Measurements from ENCODE around the gene TCP1.
"Not testable (repeated sequence)": the region's sequence is repeated elsewhere in the genome, so short reads cannot be mapped to it uniquely, and the experiment has no call there.

The TCP1 gene

DNA sequence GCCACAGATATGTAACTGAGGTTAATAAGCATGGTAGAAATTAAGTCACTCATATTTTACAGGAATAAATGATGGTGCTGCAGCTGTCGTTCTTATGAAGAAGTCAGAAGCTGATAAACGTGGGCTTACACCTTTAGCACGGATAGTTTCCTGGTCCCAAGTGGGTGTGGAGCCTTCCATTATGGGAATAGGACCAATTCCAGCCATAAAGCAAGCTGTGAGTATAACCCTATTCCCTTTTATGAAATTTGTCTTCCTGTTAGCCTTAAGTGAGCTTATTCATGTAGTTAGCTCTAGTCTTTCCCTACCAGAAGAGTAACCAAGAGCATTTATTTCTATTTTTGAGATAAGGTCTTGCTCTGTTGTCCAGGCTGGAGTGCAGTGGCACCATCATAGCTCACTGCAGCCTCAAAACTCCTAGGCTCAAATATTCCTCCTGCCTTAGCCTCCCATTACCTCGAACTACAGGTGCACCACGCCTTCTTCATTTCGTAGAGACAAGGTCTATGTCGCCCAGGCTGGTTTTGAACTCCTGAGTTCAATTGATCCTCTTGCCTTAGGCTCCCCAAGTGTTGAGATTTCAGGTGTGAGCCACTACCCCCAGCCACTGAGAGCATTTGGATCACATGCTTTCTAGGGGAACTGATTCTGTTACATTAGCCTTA is 12.0 kb downstream of the TCP1 start:
- no peak for DNase-seq (ENCODE audit: low read depth in 3 of 3)

DNA sequence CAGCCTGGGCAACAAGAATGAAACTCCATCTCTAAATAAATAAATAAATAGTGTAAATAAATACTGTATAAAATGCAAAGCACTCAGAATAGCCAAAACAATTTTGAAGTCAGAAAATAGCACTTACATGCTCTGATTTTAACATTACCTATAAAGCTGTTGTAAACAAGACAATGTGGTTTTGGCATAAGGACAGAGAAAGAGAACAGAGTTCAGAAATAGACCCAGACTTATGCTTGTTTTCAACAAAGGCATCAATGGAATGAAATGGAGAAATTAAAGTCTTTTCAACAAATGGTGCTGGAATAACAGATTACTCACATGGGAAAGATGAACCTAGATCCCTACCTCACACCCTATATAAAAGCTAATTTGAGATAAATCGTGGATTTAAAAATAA is 17.2 kb downstream of the TCP1 start:
- DNase-seq (ENCODE audit: low read depth in 3 of 3) = no peak

DNA sequence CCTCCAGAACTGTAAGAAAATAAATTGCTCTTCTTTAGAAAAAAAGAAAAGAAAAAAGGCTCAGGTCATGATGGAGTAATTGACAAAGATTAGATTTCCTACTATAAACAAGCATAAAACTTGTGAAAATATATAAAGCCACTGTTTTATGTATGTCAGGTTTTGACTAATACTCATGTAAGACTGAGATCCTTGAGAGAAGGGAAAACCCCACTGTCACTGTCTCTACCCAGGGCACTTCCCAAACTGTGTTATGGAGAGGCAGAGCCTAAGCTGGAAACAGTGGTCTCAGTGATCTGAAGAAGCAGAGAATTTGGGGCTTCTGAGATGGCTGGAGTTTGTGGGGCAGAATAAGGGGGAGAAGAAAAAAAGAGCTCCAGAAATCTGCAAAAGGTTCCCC is 19.9 kb downstream of the TCP1 start:
- no peak for DNase-seq (ENCODE audit: low read depth in 3 of 3)

DNA sequence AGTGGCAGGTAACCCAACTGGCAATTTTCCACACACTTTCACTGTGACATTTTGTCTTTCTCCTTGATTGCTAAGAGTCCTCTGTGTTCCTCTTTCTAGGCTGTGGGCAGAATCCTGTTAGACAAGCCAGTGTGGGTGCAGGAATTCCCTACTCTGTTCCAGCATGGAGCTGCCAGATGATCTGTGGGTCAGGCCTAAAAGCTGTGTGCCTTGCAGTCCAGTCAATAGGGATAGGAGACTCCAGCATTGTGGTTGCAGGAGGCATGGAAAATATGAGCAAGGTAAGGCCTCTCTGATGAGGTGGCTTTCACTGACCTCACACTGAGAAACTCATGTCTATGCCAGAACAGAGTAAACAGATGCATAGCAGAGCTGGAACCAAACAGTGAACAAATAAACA is 22.5 kb downstream of the TCP1 start:
- DNase-seq (ENCODE audit: low read depth in 3 of 3) = no peak

DNA sequence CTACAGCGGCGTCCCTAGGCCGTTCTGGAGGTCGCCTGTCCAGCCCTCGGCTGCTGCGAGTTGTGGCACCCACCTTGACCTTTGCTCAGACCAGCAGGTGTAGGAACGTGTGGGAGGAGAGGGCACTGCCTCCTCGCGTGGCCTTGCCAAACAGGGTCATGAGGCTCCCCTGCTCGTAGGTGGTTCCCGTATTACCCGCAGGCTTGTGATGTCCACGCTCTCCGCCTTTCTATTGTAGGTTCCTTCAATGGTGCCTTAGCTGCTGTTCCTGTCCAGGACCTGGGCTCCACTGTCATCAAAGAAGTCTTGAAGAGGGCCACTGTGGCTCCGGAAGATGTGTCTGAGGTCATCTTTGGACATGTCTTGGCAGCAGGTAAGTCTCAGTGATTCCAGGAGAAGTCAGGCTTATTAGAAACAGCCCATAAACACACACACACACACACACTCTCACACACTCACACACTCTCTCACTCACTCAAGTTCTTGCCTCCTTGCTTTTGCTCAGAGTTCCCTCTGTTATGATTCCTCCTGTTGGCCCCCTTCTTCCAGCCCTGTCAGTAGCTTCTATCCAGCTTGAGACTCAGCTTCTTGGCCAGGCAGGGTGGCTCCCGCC is 26.6 kb downstream of the TCP1 start:
- no peak for DNase-seq (ENCODE audit: low read depth in 3 of 3)

DNA sequence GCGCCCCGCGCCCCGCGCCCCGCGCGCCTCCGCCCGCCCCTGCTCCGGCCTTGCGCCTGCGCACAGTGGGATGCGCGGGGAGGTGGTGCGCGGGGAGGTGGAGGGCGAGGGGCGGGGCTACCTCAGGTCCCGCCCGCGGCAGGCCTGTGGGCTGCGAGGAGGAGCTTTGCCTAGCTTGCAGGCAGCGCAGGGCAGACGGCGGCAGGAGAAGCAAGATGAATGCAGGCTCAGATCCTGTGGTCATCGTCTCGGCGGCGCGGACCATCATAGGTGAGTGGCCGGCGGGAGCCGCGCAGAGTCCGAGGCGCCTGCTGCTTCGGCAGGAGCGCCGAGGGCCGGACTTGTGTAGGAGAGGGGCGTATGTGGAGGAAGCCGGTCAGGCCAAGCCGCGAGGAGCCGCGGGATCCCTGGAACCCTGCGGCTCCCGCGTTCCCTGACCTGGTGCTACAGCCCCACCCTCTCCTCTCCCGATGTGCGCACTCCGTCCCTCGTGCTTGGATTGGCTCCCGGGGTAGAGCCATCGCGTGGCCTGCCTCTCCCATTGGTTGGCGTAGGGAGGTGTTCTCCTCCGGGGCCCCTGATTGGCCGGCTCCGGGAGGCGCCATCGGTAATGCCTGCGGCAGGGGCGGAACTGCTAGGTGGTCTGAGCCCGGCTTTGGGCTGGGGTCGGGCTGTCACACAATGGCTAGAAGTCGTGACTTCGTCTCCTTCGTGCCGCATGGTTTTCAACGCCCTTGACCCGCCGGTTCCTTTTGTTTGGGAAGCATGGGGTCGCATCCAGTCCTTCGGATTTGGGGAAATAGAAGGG is 27.3 kb downstream of the TCP1 start, which contains the start of gene ACAT2:
TSS of gene ACAT2 (plus strand) at position 173 of the 808 bp plus-strand sequence. CDS start at position 216, 43 bp downstream.
- DNase-seq (ENCODE audit: low read depth in 3 of 3) = peak; percentile 86 to 92 (median 89)

DNA sequence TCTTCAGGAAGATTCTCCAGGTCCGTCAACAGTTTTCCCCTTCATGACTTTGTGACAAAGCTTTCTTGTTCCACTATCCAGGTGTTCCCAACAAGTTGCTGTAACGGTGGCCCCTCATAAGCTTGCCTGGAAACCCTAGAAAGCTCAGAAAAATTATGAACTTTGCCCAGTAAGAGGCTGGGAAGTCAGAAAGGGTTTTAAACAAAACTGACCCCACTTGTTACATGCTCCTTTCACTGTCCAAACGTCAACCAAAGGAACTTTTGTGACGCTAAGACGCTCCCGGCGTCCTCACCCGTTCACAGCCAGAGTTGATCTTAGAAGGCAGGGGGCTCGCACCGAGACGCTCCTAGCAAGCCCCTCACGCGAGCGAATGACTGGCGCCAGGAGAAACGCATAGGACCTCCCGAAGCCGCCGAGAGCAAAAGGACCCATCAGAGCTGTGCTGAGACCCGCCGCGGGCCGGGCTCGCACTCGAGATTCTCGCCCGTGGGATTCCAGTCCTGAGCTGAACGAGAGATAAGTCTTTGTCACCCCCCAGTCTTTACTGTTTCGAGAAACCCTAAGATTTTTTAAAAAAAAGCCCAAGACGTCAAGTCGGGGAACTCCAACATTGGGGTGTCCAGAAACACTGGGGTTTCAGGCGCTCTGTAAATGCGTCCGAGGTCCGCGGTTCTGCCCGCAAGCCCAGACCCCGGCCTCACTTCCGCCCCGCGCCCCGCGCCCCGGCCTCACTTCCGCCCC is 28.1 kb downstream of the TCP1 start:
- peak in 1 of 3 donors; percentile 18 for DNase-seq (ENCODE audit: low read depth in 3 of 3)

DNA sequence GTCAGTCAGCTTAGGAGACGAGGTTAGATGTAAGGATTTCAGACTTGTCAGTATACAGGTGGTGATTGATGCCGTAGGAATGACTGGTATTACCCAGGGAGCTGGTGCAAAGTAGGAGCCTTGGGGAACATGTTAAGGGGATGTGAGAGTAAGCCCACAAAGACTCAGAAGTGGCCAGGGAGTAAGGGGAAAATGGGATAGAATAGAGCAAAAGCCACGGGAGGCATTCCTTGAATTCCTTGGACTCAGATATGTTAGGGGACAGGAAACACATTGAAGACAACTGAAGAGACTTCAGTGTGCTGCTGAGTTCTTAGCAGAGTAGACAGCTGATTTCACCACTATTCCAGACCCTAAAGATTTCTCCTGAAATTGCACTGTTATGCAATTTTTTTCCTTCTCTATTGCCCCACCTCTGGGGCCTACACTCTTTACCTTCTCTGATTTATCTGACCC is 28.8 kb downstream of the TCP1 start:
- DNase-seq (ENCODE audit: low read depth in 3 of 3) = no peak

DNA sequence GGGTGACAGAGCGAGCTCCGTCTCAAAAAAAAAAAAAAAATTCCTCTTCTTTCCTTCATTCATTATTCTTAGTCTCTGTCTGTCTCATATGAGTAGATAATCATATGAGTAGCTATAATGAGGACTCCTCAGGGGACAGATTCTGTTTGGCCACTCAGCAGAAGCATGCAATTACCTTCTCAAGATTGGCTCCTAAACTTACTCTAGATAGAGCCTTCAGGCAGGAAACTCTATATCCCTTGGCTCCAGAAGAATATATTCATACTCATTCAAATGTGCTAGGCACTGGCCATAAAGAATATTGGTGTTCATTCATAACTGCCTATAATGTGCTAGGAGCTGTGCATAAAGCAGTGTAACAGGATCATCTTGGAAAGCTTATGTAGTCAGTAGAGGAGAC is 29.8 kb downstream of the TCP1 start:
- DNase-seq (ENCODE audit: low read depth in 3 of 3) = no peak

DNA sequence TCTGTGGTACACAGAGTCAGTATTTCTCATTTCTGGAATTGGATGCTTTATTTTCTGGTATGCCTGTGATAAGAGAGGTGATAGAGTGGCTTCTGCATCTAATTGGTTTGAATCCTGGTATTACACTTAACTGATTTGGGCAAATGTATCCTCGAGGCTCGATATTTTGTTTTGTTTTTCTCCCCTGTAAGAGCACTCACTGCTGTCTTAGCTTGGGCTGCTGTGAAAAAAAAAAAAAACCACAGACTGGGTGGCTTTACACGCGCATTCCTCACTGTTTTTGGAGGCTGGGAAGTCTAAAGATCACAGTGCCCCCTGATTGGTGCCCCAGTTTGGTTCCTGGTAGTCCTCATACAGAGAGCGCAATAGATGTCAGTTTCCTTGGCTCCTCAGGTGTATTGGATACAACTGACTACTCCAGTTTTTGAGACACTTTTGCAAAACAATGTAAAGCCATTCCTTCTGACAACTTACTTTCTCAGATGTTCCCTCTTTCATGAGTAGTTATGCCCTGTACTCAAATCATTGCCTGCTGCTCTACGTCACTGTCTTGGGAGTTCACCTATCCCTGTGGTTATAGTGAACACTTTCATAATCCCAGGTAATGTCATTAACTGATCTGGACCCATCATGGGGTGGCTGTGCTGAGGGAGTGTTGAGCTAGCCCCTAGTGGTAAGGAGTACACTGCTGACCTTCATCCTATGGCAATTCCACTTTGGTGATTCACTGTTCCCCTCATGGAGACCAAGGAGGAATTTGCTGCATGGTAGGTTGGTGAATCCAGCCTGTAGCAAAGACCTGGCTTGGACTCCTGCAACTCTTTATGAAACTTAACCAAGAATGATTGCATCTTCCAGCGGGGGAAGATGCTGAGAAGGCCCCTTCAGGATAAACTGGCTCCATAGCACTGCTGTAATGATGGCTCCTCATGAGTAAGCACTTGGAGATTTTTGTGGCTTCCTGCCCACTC is 31.1 kb downstream of the TCP1 start:
- DNase-seq (ENCODE audit: low read depth in 3 of 3) = no peak

DNA sequence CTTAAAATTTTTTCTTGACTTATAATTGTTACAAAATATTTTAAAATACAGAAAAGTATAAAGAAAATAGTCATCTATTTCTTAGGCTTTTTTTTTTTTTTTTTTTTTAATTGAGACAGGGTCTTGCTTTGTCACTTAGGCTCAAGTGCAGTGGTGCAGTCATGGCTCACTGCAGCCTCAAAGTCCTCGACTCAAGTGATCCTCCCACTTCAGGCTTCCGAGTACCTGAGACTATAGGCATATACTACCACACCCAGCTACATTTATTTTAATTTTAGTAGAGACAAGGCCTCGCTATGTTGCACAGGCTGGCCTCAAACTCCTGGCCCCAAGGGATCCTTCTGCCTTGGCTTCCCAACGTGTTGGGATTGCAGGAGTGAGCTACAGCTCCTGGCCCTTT is 32.9 kb downstream of the TCP1 start:
- no peak for DNase-seq (ENCODE audit: low read depth in 3 of 3)

DNA sequence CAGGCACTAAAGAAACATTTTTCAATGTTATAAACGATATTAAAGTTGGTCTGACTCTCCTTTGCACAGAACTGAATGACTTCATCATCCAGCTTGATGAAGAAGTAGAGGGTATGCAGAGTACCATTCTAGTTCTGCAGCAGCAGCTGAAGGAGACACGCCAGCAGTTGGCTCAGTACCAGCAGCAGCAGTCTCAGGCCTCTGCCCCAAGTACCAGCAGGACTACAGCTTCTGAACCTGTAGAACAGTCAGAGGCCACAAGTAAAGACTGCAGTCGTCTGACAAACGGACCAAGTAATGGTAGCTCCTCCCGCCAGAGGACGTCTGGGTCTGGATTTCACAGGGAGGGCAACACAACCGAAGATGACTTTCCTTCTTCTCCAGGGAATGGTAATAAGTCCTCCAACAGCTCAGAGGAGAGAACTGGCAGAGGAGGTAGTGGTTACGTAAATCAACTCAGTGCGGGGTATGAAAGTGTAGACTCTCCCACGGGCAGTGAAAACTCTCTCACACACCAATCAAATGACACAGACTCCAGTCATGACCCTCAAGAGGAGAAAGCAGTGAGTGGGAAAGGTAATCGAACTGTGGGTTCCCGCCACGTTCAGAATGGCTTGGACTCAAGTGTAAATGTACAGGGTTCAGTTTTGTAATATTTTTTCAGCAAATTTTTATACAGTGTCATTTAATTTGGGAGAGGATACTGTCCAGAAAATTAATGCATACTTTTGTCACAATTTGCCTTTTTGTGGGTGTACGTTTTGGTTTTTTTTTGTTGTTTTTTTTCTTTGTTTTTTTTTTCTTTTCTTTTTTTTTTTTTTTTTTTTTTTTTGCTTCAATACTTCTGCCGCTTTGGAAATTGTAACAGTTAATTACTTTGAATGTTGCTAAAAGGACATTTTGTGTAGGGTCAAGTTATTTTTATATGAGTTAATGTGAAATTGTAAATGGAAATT is 34.2 kb downstream of the TCP1 start:
- no peak for DNase-seq (ENCODE audit: low read depth in 3 of 3)

DNA sequence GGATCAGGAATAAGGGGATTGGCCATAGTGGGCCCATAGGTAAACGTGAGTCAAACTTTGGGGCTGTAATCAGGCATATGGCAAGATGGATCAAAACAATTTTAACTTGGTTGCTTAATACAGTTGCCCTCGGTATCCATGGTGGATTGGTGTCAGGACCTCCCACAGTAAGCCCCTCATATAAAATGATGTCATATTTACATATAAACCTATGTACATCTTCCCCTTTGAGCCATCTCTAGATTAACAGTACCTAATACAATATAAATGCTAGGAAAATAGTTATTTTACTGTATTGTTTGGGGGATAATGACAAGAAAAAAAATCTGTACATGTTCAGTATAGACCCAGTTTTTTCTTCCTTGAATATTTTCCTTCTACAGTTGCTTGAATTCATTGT is 35.0 kb downstream of the TCP1 start:
- DNase-seq (ENCODE audit: low read depth in 3 of 3) = no peak

DNA sequence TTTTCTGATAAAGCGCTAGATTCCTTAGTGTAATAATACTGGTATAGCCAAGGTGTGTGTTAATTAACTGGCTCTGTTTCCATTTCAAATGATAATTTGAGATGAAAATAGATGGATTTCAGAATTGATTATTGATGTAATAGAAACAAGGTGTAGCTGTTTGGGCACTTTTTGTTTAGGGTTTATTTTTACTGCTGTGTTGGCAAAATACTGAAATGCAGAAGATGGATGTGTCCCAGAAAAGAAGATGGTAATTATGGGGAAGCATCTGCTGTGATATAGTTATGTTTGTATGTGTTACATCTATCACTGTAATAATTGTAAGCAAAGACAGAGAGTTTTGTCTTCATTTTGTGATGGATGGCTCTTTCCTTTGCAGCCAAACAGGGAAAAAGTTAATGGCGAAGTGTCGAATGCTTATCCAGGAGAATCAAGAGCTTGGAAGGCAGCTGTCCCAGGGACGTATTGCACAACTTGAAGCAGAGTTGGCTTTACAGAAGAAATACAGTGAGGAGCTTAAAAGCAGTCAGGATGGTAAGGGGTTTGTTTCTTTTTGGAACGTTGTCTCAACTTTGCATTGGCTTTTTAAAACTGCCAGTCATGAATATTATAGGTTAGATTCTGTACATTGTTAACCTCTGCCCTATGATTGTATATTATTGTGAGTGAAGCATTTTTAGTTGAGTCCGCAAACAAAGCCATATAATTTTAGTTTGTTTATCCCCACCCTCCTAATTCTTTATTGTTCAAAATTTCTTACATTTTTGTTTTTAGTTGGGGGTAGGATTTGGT is 36.1 kb downstream of the TCP1 start:
- DNase-seq (ENCODE audit: low read depth in 3 of 3) = no peak

DNA sequence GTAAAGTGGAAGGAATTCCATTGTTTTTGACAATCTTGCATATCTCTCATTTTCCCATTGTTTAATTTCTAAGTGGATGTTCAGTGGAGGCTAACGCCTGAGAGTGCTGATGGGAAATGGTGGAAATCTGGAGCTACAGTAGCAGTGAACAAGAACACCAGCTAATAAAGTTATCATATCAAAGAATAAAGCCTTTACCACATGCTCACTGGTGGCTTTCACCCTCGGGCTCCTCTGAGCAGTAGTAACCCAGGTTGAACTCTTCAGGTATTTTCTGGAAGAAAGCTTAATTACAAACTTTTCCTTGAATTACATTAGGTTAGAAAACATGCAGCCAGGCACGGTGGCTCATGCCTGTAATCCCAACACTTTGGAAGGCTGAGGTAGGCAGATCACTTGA is 38.0 kb downstream of the TCP1 start:
- DNase-seq (ENCODE audit: low read depth in 3 of 3) = no peak

DNA sequence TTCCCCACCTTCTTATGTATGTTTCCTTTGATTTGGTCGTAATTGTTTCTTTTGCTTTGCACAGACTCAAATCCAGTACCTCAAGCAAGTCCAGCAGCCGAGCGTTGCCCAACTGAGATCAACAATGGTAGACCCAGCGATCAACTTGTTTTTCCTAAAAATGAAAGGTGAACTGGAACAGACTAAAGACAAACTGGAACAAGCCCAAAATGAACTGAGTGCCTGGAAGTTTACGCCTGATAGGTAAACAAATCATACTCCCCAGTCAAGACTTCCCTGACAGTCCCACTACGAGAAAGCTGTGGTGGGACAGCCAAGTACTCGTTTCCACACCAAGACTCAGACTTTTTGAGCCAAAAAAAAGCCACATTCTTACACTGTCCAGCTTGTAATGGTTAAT is 41.3 kb downstream of the TCP1 start:
- DNase-seq (ENCODE audit: low read depth in 3 of 3) = not testable (repeated sequence)

DNA sequence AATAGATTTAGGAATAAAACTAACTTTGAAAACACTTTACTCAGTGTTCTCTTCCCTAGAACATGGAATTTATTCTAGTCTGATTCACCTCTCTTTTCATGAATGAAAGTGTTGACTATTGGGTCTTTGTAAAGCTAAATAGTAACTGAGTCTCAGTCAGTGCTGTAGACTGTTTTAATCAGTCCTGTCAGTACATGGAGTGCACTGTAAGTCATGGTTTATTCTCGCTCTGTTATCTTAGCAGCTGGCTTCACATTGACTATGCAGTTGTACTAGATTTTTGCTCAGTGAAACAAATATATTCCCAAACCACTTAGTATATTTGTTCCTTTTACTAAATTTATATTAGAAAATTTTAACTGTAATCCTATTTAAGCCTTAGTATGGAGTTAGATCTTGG is 42.6 kb downstream of the TCP1 start:
- no peak for DNase-seq (ENCODE audit: low read depth in 3 of 3)

DNA sequence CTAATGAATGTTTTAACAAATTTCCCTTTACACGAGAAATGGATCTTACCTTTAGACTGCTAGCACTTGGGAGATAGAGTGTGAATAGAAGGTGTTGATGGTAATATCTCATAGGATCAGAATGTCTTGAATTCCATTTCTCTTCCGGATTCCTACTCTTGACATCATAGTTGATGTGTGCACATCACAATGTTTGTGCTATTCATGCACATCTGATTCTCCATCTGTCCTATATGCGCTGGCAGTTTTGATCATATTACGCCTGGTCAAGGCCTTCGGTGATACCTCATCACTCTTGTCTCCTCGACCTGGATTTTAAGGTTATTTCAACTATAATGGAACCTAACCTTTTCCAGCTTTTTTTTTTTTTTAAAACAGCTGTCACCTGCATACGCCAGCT is 44.3 kb downstream of the TCP1 start:
- DNase-seq (ENCODE audit: low read depth in 3 of 3) = no peak

DNA sequence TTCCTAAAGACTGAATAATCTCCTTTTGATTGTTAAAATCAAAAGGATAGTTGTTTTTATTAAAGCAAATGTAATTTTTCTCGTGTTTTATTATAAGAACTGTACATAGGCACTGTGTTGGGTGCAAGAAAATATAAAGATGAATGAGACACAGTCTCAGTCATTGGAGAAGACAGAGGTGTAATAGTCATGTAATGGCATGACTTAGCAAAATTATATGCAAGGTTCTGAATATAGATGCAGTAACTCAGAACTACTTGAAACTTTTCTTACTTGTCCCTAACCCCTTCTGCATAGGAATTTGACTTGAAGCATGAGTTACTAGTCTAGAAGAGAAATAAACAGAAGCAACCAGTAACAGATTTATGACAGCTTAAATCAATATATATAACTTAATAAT is 47.2 kb downstream of the TCP1 start:
- DNase-seq (ENCODE audit: low read depth in 3 of 3) = no peak
